Fibroblast of skin of right quadriceps (primary cell): ENCODE measurements around the gene CDT1.
"Not testable (repeated sequence)": the region's sequence is repeated elsewhere in the genome, so short reads cannot be mapped to it uniquely, and the experiment has no call there.

Source experiments
- DNase-seq: peaks from one replicate; pipeline ENCODE4 v3.0.0-alpha.2; 2013

The CDT1 gene

GRCh38 chr16:88784074-88784855 lies 19.3 kb upstream of the CDT1 start:
- DNase-seq: peak; percentile 83

GRCh38 chr16:88784856-88785105 lies 18.8 kb upstream of the CDT1 start:
- no peak for DNase-seq

GRCh38 chr16:88785106-88785924 lies 18.3 kb upstream of the CDT1 start, which contains the start of gene PIEZO1:
TSS of gene PIEZO1 (minus strand) at chr16:88785220. CDS start at chr16:88784964, 256 bp downstream.
- peak; percentile 67 for DNase-seq

GRCh38 chr16:88787579-88788314 lies 15.8 kb upstream of the CDT1 start:
- DNase-seq: no peak

GRCh38 chr16:88788749-88789148 lies 14.8 kb upstream of the CDT1 start:
- DNase-seq: not testable (repeated sequence)

- no peak for DNase-seq
Observed at GRCh38 chr16:88789594-88789993, 14.0 kb upstream of the CDT1 start.

GRCh38 chr16:88790312-88791211 lies 13.0 kb upstream of the CDT1 start:
- DNase-seq: no peak

- DNase-seq: no peak
Observed at GRCh38 chr16:88792078-88792550, 11.5 kb upstream of the CDT1 start.

- no peak for DNase-seq
Observed at GRCh38 chr16:88792668-88793250, 10.8 kb upstream of the CDT1 start.

- DNase-seq: no peak
Observed at GRCh38 chr16:88793251-88793954, 10.2 kb upstream of the CDT1 start.

- no peak for DNase-seq
Observed at GRCh38 chr16:88796278-88796677, 7.3 kb upstream of the CDT1 start.

- DNase-seq: no peak
Observed at GRCh38 chr16:88798073-88798472, 5.5 kb upstream of the CDT1 start.

- DNase-seq: no peak
Observed at GRCh38 chr16:88798772-88799455, 4.7 kb upstream of the CDT1 start.

GRCh38 chr16:88799569-88800276 lies 3.9 kb upstream of the CDT1 start:
- DNase-seq: no peak

- no peak for DNase-seq
Observed at GRCh38 chr16:88800277-88800592, 3.4 kb upstream of the CDT1 start.

- DNase-seq: no peak
Observed at GRCh38 chr16:88804173-88804551, 573 bp downstream of the CDT1 start.

GRCh38 chr16:88804552-88805339 lies 1.2 kb downstream of the CDT1 start:
- no peak for DNase-seq

GRCh38 chr16:88805340-88805715 lies 1.7 kb downstream of the CDT1 start:
- DNase-seq: no peak

- DNase-seq: no peak
Observed at GRCh38 chr16:88805887-88806393, 2.4 kb downstream of the CDT1 start.
